HG02885 (cell line): ENCODE data around the gene FGFR2.

Experiments
- ATAC-seq: cut with Tn5 transposase; IDR thresholded peaks from one replicate; pipeline ENCODE4 v1.9.1; 2021; ENCODE audit warnings: mild to moderate bottlenecking; ENCODE audit not compliant: unreplicated experiment, poor library complexity

FGFR2 gene

GRCh38 chr10:121598263-121599249, at the start of gene FGFR2:
FGFR2 (minus strand) TSS chr10:121598444; CDS start chr10:121593817, 4,627 bp downstream.
- ATAC-seq, result peak; percentile 78

DNA sequence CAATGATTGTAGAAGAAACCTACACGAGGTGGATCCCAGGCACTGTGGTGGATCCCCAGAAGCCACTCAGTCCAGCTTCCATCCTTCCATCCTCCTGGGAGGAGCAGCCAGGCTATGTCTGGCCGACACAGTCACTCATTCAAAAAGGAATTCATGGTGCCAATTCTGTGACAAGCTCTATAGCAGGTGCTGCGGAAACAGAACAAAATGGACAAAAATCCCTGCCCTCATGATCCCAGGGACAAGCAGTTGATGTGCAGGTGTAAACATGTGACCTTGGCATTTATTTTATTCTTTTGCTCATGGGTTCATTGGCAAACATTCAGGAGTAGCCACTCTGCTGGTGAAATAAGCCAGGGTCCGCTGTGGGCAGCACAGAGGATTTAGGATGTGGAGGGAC, 49.2 kb upstream of the FGFR2 start:
- ATAC-seq, result no peak

DNA sequence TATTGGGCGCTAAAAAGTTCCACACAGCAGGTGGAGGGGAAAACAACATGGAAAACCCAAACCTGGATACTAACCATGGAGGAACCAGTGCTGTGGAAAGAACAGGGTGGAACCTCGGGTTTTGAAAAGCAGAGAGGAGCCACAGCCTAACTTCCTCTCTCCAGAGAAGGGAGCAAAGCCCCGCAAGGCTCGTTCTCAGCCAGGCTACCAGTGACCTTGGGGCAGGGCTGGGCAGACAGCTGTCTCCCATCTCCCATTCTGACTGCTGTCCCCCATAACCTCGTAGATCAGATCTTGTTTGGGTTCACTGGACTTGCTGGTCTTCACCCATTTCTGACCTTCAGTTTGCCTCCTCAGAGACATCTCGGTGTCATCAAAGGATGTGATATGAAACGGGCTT, 47.5 kb upstream of the FGFR2 start:
- no peak for ATAC-seq

GRCh38 chr10:121644501-121644900, 46.3 kb upstream of the FGFR2 start:
- no peak for ATAC-seq

- ATAC-seq, result no peak
Measured at GRCh38 chr10:121640266-121640665, 42.0 kb upstream of the FGFR2 start.

- no peak for ATAC-seq
Measured at GRCh38 chr10:121639416-121639815, 41.2 kb upstream of the FGFR2 start.

DNA sequence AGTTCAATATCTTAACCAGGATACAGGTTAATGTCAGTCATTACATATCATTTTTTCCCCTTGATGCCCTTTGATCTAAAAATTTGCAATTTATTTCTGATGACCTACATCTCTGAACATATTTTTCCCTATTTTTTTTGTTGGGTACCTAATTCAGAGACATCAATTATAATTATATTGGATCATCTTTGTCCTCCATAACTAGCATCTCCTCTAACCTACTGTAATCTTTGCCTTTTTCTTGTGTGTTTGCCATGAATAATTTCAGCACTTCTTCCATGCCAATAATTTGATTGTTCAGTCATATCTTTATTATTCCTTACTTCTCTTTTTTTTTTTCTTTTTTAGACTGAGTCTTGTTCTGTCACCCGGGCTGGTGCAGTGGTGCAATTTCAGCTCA, 39.2 kb upstream of the FGFR2 start:
- no peak for ATAC-seq

GRCh38 chr10:121633056-121633455, 34.8 kb upstream of the FGFR2 start:
- ATAC-seq, result no peak

DNA sequence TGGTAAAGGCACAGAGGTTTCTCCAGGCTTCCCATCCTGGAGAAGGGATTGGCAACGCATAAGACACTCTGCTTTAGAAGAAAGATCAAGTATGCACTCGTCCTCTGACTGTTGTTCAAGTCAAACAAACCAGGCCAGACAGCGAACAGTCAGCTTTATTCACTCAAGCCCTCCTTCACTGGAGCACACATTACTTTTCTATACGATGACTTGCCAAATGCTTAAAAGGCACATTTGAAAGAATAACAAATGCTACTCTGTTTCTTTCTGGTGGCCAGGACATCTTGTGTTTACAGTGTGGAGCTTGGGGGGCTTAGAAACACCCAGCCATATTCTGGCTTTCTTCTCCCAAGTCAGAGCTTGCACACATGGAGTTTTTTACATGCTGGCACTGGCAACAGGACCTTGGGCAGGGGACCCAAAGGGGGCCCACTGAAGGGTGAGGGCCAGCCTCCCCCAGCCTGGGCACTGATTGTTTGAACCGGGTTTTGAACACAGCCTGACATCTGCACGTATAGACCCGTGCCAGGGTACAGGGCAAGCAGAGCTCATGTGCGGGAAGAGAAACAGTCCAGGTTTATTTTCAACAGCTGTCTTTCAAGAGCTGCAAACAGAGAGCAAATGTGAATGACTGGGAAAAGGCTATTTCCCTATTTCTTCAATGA, 33.3 kb upstream of the FGFR2 start:
- no peak for ATAC-seq

- ATAC-seq, result no peak
Measured at GRCh38 chr10:121628859-121629258, 30.6 kb upstream of the FGFR2 start.

DNA sequence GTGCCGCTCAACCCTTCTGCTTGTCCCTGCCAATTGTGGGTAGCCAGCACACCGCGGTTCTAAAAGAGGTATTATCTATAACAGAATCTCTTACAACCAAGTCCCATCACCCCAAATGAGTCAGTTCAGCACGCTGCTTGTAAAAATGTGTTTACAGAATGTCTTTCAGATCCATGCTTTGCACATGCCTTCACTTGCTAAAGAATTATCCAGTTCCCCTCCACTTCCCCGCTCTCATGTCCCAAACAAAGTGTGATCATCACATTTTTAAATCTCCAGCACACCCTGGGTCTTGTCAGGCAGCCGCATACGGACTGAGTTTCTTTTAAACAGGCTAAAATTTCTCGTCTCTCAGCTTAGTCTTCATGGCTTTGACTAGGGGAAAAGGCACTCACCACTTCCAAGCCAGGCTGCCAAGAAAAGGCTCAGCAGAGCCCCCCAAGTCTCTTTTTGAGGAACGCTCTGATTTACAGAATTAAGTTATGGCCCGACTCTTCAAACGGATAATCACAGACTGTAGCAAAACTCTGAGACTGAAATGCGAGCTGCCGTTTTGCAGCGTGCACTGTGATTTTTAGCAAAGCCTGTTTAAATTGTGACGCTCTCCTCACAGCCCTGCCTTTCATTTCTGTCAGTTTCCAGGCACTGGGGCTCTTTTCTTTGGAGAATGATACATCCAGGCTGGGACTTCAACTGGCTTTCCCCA, 29.8 kb upstream of the FGFR2 start:
- no peak for ATAC-seq

GRCh38 chr10:121624836-121625486, 26.7 kb upstream of the FGFR2 start:
- ATAC-seq, result no peak

DNA sequence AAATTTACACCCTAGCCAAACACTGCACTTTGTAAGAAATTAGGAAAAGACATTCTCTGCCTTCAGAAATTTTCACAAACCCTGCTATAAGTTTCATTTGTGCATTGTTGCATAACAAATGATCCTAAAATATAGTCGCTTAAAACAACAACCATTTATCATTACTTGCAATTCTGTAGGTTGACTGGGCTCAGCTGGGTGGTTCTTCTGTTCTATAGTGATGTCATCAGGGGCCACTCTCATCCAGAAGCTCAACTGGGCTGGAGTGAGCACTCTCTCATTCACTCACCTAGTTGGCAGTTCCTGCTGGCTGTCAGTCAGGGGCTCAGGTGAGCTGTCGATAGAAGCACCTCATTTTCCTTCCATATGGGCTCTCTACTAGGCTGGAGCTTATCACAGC, 20.7 kb upstream of the FGFR2 start:
- ATAC-seq, result no peak

DNA sequence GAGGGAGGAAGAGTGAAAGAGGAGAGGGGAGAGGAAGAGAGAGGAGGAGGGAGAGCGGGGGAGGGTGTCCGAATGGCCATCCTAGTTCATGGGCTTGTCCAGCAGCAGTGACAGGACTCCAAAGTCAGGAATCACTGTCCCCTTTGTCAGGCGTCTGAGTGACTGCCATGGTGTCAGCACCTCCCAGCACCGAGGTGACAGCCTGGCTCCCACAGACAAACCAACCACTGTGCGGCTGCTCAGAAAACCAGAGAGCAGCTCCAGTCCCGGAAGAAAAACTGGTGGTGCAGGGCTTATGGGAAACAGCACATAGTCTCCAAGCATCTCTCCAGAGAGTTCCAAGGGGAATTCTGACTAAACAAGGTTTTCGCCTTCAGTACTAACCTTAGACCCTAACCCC, 18.9 kb upstream of the FGFR2 start:
- no peak for ATAC-seq

- no peak for ATAC-seq
Measured at GRCh38 chr10:121616291-121616690, 18.0 kb upstream of the FGFR2 start.

GRCh38 chr10:121615836-121616235, 17.6 kb upstream of the FGFR2 start:
- no peak for ATAC-seq

DNA sequence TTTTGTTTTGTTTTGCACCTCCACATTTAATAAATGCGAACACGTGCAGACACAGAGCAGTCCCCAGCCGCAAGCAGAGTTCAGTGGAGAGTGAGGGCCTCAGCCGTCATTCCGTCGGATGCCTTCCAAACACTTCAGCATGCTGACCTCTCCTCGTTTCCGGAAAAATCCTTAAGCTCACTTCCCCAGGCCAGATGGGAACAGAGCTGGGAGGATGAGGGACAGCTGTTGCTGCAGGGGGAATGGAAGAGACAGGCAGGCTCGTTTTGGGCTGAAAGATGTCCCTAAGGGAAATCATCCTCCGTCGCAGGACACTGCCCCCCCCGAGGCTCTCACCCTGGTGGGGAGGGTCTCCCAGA, 17.2 kb upstream of the FGFR2 start:
- no peak for ATAC-seq

- no peak for ATAC-seq
Measured at GRCh38 chr10:121614613-121615434, 16.6 kb upstream of the FGFR2 start.

GRCh38 chr10:121613456-121613855, 15.2 kb upstream of the FGFR2 start:
- no peak for ATAC-seq
